ENCODE results near the gene NSMF. TPM values are rescaled to one million over a fixed set of nuclear protein-coding genes. Genes with fewer than 3 reads are reported as not detected.

The NSMF gene
- total RNA-seq, 2 donors from 2014 or later: 58.9 to 66.0 TPM

DNA sequence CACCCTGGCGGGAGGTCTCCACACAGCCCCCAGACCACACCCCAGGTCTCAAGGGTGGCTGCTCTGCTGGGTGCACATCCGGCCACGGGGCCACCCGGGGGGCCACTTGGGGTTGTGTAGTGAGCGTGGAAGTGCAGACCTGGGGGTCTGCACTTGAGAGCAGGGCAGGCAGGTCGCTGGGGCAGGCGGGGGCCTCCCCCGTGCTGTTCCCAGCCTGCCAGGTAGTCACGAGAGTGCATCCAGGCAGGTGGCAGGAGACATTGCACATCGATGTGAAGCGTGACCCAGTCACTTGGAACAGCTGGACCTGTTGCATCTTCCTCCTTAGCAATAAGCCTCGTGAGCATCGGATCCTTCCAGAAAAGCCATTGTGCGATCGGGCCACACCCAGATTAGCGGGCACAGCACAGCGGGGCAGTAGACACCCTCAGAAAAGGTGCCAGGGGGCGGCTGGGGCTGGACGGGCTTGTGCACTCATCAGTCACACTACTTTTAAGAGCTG lies 13.2 kb downstream of the NSMF start:
- Histone ChIP-seq H3K27ac (ENCODE audit: low read depth, low read length) (no peak overlapping the region), H3K27me3 (ENCODE audit: control insufficient read depth, insufficient read depth, low read length, poor library complexity, severe bottlenecking) (peaks cover 9% of the 10 kb centered on the region), H3K4me1 (ENCODE audit: control insufficient read depth, insufficient read depth, low read length) (no peaks in the 10 kb centered on the region), H3K36me3 (ENCODE audit: control insufficient read depth, insufficient read depth, low read length) (no peaks in the 10 kb centered on the region), H3K9ac (ENCODE audit: extremely low read depth, low read length, poor library complexity, severe bottlenecking) (no peak overlapping the region), H3K4me3 (ENCODE audit: low read length) (no peak overlapping the region), H3K9me3 (ENCODE audit: control insufficient read depth, low read length) (no peaks in the 10 kb centered on the region)
- TF ChIP-seq, protein P1, sequence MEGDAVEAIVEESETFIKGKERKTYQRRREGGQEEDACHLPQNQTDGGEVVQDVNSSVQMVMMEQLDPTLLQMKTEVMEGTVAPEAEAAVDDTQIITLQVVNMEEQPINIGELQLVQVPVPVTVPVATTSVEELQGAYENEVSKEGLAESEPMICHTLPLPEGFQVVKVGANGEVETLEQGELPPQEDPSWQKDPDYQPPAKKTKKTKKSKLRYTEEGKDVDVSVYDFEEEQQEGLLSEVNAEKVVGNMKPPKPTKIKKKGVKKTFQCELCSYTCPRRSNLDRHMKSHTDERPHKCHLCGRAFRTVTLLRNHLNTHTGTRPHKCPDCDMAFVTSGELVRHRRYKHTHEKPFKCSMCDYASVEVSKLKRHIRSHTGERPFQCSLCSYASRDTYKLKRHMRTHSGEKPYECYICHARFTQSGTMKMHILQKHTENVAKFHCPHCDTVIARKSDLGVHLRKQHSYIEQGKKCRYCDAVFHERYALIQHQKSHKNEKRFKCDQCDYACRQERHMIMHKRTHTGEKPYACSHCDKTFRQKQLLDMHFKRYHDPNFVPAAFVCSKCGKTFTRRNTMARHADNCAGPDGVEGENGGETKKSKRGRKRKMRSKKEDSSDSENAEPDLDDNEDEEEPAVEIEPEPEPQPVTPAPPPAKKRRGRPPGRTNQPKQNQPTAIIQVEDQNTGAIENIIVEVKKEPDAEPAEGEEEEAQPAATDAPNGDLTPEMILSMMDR (conservative IDR thresholded peaks at IDR 0.05): no peak
- H3K27me3 Mint-ChIP-seq (ENCODE audit: insufficient read depth): peaks cover 16% of the 10 kb centered on the region
- no peak for DNase-seq
- no peak overlapping the region for H3K4me3 Mint-ChIP-seq
- H3K27ac Mint-ChIP-seq: no peak overlapping the region
- WGBS, 2 experiments (ENCODE audit: insufficient coverage in 1 of 2, insufficient read length in 1 of 2): 85 to 95% methylated on average over 17 to 19 of the region's 19 CpGs
- peaks cover 5% of the 10 kb centered on the region for H3K36me3 Mint-ChIP-seq (ENCODE audit: low read depth)
- no peaks in the 10 kb centered on the region for H3K9me3 Mint-ChIP-seq
- peaks cover 5% of the 10 kb centered on the region for H3K4me1 Mint-ChIP-seq

DNA sequence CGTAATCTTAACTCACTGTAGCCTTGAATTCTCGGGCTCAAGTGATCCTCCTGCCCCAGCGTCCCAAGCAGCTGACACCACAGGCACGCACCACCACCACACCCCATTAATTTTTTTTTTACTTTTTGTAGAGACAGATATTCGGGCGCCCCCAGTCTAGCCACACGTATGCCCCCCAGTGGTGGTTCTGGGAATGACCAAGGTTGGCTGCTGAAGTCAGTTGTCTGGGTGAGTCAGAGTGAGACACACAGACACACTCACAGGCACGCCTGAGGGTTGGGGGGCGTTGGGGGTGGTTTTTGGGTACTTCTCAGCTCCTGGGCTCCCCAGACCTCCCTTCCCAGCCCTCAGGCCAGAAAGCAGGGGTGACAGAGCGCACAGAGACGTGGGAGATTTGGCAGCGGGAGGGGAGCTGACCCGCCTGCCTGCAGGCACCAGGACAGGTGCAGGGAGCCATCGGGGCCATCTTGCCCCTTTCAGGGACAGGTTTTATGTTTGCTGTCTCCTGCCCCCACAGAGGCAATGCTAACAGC lies 13.8 kb downstream of the NSMF start:
- Histone ChIP-seq H3K4me3 (ENCODE audit: low read length) (no peak overlapping the region), H3K27ac (ENCODE audit: low read depth, low read length) (no peak overlapping the region), H3K4me1 (ENCODE audit: control insufficient read depth, insufficient read depth, low read length) (no peaks in the 10 kb centered on the region), H3K27me3 (ENCODE audit: control insufficient read depth, insufficient read depth, low read length, poor library complexity, severe bottlenecking) (peaks cover 9% of the 10 kb centered on the region), H3K9me3 (ENCODE audit: control insufficient read depth, low read length) (no peaks in the 10 kb centered on the region), H3K9ac (ENCODE audit: extremely low read depth, low read length, poor library complexity, severe bottlenecking) (no peak overlapping the region), H3K36me3 (ENCODE audit: control insufficient read depth, insufficient read depth, low read length) (no peaks in the 10 kb centered on the region)
- peak overlapping the region; percentile 46 for H3K27ac Mint-ChIP-seq
- DNase-seq: peak; percentile 94
- WGBS, 2 experiments (ENCODE audit: insufficient coverage in 1 of 2, insufficient read length in 1 of 2): 36 to 44% methylated on average over 8 to 14 of the region's 14 CpGs
- H3K4me3 Mint-ChIP-seq: no peak overlapping the region
- H3K27me3 Mint-ChIP-seq (ENCODE audit: insufficient read depth): peaks cover 16% of the 10 kb centered on the region
- peaks cover 5% of the 10 kb centered on the region for H3K36me3 Mint-ChIP-seq (ENCODE audit: low read depth)
- no peaks in the 10 kb centered on the region for H3K9me3 Mint-ChIP-seq
- H3K4me1 Mint-ChIP-seq: peaks cover 5% of the 10 kb centered on the region
- TF ChIP-seq, protein P1 (conservative IDR thresholded peaks at IDR 0.05): peak; percentile 84

DNA sequence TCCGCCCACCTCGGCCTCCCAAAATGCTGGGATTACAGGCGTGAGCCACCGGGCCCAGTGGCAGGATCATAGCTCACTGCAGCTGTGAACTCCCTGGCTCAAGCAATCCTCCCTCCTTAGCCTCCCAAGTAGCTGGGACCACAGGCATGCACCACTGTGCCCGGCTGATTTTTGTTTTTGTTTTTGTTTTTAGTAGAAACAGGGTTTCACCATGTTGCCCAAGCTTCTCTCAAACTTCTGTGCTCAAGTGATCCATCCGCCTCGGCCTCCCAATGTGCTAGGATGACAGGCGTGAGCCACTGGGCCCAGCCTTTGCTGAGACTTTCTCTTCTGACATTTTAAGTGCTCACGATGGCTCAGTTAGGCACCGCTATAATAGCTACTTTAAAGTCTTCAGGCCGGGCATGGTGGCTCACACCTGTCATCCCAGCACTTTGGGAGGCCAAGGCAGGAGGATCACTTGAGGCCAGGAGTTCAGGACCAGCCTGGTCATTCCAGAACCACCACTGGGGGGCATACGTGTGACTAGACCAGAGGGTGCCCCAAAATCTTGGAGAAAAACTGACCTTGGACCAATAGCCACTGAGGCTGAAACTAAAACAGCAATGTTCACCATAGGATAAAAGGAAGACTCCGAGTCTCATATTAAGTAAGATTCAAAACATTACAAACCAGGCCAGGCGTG lies 14.9 kb downstream of the NSMF start:
- Mint-ChIP-seq H3K36me3 (ENCODE audit: low read depth) (no peaks in the 10 kb centered on the region), H3K27ac (no peak overlapping the region), H3K4me3 (no peak overlapping the region), H3K4me1 (peaks cover 5% of the 10 kb centered on the region), H3K27me3 (ENCODE audit: insufficient read depth) (peaks cover 18% of the 10 kb centered on the region), H3K9me3 (no peaks in the 10 kb centered on the region)
- TF ChIP-seq, protein P1 (conservative IDR thresholded peaks at IDR 0.05): no peak
- H3K9me3 ChIP-seq (ENCODE audit: control insufficient read depth, low read length): no peaks in the 10 kb centered on the region
- H3K4me3 ChIP-seq (ENCODE audit: low read length): no peak overlapping the region
- no peak overlapping the region for H3K9ac ChIP-seq (ENCODE audit: extremely low read depth, low read length, poor library complexity, severe bottlenecking)
- no peaks in the 10 kb centered on the region for H3K36me3 ChIP-seq (ENCODE audit: control insufficient read depth, insufficient read depth, low read length)
- no peak for DNase-seq
- 85 to 88% methylated on average over 13 to 14 of the region's 14 CpGs for WGBS, 2 experiments (ENCODE audit: insufficient coverage in 1 of 2, insufficient read length in 1 of 2)
- H3K27ac ChIP-seq (ENCODE audit: low read depth, low read length): no peak overlapping the region
- H3K27me3 ChIP-seq (ENCODE audit: control insufficient read depth, insufficient read depth, low read length, poor library complexity, severe bottlenecking): peaks cover 9% of the 10 kb centered on the region
- no peaks in the 10 kb centered on the region for H3K4me1 ChIP-seq (ENCODE audit: control insufficient read depth, insufficient read depth, low read length)
